A673 (cell line): ENCODE results near the gene NAT14.

ENCODE experiments used
- EZH2 ChIP-seq: fragments of 200-600 bp; sonication (generic); IDR thresholded peaks from 2 replicates; pipeline ENCODE4 v1.6.1; 2017; ENCODE audit warnings: borderline replicate concordance, low read depth, mild to moderate bottlenecking, mixed read lengths, antibody characterized with exemption, low read length; ENCODE audit not compliant: poor library complexity, severe bottlenecking
- TF ChIP-seq, protein P1 (sequence below): fragments of 300-800, 200-600 bp; sonication (generic); conservative IDR thresholded peaks from 2 replicates; pipeline ENCODE4 v1.5.1; 2017; ENCODE audit warnings: low read depth, mild to moderate bottlenecking, antibody characterized with exemption, low read length, moderate library complexity, mixed read lengths

DNA sequence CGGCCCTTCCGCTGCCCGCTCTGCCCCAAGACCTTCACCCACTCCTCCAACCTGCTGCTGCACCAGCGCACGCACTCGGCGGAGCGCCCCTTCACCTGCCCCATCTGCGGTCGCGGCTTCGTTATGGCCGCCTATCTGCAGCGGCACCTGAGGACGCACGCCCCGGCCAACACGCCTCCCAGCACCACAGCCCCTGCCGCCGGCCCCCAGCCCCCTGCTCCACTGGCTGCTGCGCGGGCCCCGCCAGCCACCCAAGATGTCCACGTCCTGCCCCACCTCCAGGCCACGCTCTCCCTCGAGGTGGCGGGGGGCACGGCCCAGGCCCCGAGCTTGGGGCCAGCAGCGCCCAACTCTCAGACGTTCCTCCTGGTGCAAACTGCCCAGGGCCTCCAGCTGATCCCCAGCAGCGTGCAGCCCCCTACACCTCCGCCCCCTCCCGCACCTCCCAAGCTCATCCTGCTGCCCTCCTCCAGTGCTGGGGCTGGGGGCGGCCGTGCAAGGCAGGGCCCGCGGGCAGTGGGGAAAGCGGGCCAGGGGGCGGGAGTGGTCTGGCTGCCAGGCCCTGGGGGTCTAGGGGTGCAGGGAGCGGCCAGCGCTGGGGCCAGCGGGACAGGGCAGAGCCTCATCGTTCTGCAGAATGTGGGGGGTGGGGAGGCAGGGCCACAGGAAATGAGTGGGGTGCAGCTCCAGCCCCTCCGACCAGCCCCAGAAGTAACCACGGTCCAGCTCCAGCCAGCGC lies 1.9 kb upstream of the NAT14 start:
- TF ChIP-seq, protein P1, sequence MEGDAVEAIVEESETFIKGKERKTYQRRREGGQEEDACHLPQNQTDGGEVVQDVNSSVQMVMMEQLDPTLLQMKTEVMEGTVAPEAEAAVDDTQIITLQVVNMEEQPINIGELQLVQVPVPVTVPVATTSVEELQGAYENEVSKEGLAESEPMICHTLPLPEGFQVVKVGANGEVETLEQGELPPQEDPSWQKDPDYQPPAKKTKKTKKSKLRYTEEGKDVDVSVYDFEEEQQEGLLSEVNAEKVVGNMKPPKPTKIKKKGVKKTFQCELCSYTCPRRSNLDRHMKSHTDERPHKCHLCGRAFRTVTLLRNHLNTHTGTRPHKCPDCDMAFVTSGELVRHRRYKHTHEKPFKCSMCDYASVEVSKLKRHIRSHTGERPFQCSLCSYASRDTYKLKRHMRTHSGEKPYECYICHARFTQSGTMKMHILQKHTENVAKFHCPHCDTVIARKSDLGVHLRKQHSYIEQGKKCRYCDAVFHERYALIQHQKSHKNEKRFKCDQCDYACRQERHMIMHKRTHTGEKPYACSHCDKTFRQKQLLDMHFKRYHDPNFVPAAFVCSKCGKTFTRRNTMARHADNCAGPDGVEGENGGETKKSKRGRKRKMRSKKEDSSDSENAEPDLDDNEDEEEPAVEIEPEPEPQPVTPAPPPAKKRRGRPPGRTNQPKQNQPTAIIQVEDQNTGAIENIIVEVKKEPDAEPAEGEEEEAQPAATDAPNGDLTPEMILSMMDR, result no peak
- TF ChIP-seq EZH2, result no peak
